GM21360 (cell line): Measurements from ENCODE around the gene TCF7L2.

Experiments
- ATAC-seq: cut with Tn5 transposase; IDR thresholded peaks from one replicate; pipeline ENCODE4 v1.9.1; 2021; ENCODE audit warnings: mild to moderate bottlenecking, moderate library complexity; ENCODE audit not compliant: unreplicated experiment

TCF7L2 gene

DNA sequence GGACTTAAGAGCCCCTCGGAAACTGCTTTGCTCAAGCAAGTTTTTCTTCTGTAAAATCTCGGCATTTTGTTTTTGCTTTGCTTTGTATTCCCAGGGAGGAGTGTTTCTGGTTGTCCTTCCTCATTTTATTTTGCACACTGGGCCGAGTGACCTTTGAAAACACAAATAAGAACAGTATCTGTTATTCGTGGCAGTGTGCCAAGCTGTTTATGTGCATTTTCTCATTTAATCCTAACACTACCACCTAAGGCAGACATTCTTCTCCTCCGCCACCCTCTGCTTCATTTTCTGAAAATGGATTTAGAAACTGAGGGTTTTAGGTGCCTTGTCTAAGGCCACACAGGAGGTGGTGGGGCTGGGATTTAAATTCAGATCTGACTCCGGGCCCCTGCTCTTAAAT lies 218.5 kb downstream of the TCF7L2 start:
- ATAC-seq: no peak

DNA sequence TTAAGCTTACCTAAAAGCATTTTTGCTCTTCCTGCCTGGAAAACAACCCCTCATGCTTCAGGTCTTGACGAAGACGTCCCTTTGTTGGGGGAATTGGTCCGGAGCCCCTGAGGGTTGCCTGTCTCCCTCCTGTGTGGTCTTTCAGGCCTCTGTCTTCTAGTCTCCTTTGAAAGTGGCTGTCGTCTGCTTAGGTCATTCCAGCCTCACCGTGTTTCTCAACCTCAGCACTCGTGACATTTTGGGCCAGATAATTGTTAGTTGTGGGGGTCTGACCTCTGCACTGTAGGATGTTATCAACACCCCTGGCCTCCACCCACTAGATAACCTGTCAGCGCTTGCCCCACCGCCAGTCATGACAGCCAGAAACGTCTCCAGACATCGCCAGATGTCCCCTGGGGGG lies 219.1 kb downstream of the TCF7L2 start:
- no peak for ATAC-seq

DNA sequence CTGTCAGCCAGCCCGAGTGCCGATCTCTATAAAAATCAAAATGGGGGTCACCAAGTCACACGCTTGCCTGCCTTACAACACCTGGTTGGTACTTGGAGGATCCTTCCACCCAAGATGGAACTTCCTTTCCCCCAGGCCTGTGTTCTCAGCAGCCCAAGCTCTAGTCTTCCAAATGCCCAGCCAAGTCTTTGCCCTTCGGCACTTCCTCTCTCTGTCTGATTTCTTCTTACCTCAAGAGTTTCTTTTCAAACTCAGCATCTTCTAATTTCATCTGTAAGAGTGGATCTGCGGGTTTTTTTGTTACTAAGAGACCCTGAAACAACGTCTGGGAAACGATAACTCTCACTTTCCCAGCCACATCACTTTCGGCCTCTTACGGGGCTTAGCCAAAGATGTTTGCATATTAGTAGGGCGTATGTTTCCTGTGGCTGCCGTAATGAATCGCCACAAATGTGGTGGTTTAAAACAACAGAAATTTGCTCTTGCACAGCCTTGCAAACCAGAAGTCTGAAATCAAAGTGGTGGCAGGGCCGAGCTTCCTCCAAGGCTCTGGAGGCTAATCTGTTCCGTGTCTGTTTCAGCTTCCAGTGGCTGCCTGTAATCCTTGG lies 219.9 kb downstream of the TCF7L2 start:
- peak; percentile 98 for ATAC-seq

DNA sequence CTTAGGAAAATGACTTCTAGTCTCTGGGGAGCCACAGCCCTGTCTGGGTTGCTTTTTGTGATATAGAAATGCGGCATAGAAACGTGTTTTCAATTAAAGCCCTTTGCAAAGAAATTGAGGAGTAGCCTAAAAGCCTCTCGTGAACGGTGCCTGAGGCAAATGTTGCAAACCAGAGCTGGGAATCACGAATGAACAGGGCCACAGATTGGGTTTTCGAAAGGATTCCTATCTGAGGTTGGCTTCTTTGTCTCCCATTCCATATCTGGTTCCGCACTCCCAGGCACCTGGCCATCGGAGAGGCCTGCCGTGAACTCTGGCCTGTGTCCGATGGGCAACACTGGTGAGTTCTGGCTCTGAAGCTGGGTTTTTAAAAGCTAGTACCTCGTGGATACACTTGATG lies 221.6 kb downstream of the TCF7L2 start:
- ATAC-seq: no peak

DNA sequence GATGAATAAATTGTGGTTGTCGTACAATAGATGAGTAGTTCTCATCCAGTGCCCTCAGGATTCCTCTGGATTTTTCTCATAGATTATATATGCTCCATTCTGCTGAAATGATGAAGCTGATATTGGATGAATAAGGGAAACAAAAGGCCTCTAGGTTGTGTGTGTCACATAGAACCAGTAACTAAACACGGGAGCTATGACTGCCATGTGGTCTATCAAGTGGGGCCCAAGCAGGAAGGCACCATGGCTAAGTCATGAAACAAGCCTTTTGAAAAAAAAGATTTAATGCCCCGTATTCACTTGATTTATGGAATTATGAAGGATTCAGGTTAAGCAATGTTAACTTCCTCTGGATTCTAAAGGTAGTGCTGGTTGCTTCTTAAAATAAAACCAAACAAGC lies 225.1 kb downstream of the TCF7L2 start:
- ATAC-seq: no peak

DNA sequence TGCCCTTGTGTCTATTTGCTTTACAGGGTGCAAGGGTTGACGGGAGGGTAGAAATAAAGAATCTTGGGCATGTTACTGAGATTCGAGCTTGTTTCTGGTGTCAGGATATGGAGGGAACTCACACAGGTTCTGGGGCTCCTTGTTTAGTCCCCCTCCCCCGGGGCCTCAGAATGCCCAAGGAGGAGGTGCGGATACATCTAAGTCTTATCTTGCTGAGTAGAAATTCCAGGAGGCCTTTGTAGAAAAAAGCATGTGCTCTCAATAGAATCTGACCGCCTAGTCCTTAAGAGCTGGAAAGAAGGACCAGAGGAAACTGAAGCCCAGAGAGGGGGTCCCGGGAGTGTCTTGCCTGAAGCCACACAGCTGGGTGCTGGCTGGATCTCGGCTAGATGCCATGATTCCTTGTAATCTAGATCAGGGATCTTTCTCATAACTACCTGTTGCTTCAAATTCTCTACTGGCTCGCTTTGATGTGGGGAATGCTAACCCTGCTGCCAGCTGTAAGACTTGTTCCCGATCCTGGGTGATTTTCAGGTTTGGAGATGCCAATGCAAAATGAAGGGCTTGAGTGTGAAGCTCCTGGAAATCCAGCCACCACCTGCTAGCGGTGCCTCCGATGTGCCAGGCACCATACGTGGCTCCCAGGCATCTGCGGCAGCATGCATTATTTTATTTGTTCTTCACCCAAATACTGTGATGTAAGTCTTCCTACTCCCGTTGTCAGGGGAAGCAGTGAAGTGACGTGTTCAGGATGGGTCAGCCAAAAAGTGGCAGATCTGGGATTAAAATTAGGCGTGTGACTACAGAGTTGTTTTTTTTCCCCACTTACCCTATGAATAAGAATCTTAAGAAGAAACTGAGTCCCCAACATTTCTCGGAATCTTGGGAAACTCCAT lies 226.0 kb downstream of the TCF7L2 start:
- no peak for ATAC-seq

DNA sequence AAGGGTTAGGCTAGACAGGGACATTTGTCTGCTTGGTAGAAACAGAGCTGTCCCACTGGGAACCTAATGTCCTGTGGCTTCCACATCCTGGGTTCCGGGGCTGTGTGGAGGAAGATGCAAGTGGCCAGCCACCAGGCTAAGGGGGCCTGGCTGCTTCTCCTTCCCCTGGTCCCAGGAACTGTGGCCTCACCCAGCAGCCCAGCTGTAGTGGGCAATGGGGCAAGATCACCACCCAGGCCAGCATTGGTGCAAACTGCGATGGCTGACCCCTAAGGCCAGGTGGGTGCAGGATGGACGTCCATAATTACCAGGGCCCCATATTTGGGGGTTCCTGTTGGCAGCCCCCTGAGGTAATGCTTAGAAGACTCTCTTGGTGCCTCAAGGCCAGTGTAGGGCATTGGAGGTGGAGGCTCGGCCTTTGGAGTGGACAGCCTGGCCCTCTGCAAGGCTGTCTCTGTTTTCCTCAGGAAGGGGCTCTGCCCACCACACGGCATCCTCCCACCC lies 226.7 kb downstream of the TCF7L2 start:
- no peak for ATAC-seq

DNA sequence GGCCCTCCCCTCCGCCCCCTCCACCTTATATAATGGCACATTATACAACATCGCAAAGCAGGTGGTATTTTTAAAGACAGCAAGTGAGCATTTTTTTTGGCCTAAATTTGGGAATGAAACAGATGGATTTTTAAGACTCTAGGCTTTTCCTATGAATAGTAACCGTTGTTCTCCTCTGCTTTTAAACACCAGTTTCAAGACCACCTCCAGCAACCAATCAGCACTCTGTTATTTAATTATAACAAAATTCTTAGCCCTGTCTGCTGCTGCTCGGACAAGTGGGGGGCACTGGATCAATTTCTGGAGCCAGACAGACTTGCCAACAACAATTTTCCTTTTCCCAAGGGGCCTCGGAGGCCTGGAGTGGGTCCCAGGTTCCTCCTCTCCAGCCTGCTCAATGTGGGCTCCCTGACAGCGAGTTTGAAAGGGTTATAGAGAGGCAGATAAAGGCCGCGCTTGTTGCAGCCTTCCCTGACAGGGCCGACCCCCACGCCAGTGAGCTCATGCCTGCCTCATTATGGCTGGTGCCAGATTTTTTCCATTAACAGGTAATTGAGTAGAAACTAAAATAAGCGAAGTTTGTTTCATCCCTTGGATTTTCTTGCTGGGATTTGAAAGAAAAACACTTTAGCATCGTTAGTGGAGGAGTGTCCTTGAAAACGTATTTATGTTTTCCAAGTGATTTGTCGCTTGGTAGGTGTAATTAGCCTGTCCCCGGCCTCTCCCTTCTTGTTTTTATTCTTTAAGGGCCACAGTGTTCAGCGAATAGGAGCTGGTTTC lies 227.3 kb downstream of the TCF7L2 start:
- no peak for ATAC-seq

DNA sequence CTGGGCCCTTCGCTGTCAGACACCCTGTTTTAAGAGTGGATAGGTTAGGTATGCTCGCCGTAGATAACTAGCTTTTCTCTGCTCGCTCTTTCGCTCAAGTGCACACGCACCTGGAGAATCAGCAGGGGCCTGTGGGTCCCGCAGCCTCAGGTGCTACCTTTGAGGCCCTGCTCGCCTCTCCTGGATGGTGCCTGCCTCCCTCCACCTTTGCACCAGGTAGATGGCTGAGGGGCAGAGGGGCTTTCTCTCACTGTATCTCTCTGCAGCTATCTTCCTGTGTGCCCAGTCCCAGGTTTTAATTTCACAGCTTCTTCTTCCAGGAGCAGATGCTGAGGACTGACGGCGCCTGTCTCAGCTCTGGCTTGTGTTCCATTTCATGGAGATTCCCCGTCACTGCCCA lies 227.9 kb downstream of the TCF7L2 start:
- no peak for ATAC-seq

DNA sequence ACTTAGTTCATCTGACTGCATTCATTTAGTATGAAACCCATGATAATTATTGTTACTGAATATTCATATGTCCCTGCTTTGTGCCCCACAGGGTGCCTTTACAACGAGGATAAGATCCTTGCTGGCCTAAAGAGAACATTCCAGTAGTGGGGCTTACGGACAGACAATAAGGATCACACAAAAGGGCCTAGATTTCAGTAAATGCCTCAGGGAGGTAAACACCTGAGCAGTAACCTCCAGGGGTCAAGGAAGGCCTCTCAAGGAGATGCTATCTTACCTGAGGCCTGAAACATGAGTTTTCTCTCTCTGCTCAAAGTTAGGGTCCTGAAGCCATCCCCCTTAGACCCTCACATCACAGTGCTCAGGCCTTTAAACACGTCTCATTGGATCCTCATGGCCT lies 228.7 kb downstream of the TCF7L2 start:
- ATAC-seq: no peak

DNA sequence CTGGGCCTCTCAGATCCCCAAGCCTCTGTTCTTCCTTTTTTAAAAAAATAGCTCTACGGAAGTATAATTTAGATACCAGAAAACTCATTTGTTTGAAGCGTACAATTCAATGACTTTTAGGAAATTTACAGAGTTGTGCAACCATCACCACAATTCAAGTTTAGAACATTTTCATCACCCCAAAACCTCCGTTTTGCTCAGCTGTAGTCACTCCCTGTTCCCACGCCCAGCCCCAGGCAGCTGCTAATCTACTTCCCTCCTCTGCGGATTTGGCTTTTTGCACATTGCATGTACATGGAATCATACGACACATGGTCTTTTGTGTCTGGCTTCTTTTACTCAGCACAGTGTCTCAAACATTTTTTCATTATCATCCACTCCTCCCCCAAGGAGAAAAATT lies 229.2 kb downstream of the TCF7L2 start:
- no peak for ATAC-seq

DNA sequence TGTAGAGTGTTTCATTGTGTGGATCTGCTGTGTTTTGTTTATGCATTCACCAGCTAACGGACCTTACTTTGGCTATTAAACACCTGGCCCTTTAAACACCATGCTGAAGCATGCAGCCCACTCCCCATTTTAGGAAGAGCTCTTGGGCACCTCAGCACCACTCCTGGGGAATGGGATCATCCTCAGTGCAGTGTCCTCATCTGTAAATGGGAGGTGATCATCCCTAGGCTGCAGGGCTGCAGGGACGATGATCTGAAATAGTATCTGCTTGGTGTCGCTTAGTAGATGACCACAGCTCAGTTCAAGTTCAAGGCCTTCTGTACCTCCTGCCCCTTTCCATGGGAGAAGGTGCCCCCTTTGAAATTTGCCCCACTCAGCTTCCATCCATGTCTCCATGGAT lies 229.9 kb downstream of the TCF7L2 start:
- no peak for ATAC-seq

DNA sequence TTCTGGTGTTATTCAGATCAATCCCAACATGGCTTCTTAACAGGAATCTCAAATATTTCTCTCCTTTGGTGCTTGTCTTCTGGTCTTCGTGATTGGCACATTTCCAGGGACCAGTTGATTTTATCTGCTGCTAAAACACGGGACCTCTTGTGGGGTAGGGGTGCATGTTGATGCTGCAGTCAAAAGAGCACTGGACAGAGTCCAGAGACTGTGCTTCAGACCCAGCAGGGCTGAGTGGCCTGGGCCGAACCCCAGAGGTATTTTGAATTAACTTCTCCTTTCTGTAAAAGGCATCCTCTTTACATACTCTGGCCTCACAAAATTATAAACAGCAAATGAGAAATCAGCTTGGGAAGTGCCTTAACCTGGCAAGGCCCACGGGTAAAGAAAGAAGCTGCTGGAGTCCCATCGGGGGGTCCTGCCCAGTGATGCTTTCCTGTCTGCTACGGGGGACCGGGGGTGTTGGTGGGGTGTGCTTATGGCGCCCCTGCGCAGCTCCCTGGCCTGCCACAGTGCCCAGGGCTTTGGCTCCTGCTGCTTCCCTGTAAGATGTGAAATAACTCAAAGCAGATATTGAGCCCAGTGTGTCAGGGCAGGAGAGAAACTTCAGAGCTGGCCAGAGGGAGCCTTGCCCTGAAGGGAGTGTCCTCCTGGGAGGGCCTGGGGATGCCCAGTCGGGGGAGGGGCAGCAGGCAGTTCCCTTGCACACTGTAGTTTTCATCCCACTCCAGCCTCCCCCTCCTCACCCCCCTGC lies 230.5 kb downstream of the TCF7L2 start:
- ATAC-seq: no peak

DNA sequence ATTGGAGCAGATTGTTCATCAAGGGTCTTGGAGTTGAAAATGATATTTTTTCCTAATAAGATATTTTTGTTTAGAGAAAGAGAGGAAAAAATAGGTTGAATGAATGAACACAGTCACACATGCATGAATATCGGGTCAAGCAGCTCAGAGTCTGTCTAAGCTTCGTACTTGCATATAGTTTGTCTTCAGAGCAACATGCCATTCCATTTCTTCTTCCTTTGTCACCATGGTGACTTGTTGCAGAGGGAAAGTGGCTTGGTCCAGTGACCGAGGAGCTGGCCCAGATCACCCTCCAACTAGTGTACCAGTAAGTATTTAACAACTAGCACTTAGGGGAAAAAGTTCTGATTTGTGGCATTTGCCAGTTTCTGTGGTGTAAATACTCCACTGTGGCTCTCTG lies 232.1 kb downstream of the TCF7L2 start:
- ATAC-seq: no peak

DNA sequence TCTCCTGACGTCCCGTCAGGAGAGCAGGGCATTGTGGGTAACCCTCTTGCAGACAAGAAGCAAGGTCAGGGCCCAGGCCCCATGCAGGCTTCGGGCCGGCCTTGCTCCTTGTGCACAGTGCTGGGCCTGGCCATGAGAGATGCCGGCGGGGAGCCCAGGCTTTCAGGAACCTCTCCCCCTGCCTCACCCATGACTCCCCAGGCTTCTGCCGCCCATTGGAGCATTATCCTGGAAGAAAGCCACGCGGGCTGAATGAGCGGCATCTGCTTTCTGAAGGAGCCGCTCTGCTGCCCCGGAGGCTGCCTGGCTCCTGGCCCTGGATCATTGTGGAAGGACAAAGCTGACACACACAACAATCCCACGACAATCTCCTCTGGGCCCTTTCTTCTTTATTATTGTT lies 233.5 kb downstream of the TCF7L2 start:
- no peak for ATAC-seq

DNA sequence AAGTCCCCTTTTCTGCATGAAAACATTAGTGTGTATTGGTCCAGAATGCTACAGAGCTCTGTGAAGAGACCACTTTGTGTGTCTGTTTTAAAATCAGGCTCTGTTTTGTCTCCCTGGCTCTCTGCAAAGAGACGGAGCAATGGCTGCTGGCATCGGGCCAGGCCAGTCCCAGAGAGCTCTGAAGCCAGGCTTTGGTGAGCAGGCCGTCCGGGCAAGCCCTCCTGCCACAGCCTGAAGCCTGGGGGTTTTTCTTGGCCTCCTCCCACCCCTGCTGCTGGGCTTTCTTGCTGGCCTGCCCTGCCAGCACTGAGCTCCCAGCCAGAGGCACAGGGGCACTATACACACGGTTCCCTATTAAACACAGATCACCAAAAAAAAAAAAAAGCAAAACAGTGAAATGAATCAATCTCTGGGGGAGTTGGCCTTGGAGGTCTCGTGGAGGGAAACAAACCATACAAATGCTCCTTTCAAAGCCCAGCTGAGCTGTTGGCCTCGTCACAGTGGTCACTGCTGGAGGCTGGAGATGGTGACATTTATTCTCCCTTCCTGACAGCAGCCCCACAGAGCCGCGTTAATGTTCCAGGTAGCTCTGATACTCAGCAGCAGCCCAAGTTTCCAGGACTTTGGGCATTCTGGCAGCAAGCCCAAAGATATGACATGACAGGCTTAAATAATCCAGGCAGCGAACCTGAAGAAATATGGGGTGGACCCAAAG lies 237.2 kb downstream of the TCF7L2 start:
- no peak for ATAC-seq

DNA sequence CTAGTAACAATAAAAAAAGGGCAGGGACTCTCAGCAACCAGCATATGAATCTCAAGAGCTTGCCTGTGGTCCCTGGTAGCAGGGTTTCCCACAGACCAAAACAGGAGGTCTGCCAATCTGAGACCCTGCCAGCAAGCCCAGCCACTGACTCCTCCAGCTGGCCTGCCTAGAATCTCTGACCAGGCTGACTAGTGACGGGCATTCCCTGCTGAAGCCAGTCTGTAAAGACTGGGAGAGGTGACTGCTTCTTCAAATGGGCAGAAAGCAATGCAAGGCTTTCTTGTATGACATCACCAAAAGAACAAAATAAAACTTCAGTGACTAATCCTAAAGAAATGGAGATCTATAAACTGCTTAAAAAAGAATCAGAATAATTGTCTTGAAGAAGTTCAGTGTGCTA lies 249.4 kb downstream of the TCF7L2 start:
- ATAC-seq: no peak

DNA sequence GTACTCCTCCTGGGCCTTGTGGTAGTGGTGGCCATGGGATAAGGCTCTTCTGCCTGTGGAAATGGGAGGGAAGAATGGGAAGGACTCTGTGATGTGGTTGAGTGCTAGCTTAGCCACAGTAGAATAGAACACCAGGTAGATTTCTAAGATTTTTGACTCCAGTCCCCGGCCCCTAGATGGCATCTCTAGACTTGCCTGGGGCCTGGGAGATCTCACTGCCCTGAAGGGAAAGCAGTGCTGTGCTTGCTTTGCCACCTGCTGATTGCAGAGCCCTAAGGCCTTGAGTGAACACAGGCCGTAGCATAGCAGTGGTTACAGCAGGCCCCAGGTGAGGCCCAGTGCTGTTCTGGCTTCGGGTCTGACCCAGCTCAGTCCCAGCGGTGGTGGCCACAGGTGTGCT lies 252.0 kb downstream of the TCF7L2 start:
- ATAC-seq: no peak

DNA sequence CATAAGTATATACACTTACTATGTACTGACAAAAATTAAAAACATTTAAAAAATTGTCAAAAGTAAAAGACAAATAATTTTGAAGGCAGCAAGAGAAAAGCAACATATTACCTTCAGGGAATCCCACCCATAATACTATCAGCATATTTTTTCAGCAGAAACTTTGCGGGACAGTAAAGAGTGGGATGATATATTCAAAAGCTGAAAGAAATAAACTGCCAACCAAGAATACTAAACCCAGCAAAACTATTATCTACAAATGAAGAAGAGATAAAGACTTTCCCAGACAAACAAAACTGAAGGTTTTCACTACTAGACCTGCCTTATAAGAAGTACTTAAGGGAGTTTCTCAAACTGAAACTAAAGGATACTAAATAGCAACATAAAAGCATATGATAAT lies 257.9 kb downstream of the TCF7L2 start:
- no peak for ATAC-seq

DNA sequence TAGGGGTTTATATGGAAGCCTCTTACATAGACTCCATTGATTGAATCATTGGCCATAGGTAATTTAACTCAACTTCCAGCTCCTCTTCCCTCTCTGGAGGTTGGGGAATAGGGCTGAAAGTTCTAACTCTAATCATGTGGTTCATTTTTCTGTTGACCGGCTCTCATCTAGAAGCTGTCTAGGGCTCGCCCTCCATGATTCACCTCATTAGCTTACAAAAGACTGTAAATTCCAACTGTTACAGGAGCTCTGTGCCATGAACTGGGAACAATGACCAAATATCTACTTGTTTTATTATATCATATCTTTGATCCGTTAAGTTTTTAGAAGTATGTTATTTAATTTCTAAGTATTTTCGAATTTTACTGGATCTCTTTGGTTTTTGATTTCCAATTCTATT lies 263.0 kb downstream of the TCF7L2 start:
- no peak for ATAC-seq
